GM15510 (cell line): Measurements from ENCODE around the gene BRD9.

Source experiments
- POLR2A ChIP-seq: IDR thresholded peaks from 3 replicates; pipeline ENCODE4 v1.6.1; 2011; ENCODE audit warnings: borderline replicate concordance; ENCODE audit not compliant: insufficient read length; ENCODE audit errors: extremely low read depth

BRD9 gene

DNA sequence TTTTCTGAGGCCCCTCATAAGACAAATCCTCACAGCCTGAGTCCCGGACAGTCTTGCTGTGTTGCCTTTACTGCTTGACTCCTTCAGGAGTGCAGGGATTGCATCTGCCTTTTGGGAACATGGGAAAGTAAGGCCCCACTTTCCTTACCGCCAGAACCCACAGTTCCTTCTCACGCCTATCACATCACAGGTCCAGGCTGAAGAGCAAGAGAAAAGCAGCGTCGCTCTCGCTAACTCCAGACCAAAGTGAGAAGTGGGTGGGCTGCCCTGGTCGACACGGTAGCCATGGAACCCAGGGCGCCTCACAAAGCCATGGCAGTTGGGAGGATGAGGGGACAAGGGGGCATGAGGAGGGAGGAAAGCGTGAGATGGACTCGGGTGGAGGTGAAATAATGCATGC is 33.9 kb downstream of the BRD9 start:
- TF ChIP-seq POLR2A, result no peak

GRCh38 chr5:856531-857425 is 35.8 kb downstream of the BRD9 start:
- TF ChIP-seq POLR2A, result no peak

DNA sequence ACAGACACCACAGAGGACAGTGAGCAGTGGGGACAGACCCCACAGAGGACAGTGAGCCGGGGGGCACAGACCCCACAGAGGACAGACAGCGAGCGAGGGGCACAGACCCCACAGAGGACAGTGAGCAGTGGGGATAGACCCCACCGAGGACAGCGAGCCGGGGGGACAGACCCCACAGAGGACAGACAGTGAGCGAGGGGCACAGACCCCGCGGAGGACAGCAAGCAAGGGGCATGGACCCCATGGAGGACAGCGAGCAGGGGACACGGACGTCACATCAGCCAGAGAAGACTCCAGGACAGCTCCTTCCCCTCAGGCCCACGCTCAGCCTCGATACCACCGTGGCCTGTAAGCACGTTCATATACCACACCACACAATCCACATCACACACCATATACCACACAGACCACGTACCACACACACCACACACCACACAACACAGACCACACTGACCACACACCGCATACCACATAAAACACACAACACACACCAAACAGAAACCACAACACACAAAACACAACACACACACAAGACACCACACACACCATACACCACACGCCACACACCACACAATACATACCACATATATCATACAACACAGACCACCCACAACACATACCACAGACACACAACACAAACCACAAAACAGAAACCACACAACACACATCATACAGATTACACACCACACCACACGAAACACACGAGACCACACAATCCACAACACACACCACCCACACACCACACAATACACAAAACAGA is 36.6 kb downstream of the BRD9 start:
- no peak for TF ChIP-seq POLR2A

DNA sequence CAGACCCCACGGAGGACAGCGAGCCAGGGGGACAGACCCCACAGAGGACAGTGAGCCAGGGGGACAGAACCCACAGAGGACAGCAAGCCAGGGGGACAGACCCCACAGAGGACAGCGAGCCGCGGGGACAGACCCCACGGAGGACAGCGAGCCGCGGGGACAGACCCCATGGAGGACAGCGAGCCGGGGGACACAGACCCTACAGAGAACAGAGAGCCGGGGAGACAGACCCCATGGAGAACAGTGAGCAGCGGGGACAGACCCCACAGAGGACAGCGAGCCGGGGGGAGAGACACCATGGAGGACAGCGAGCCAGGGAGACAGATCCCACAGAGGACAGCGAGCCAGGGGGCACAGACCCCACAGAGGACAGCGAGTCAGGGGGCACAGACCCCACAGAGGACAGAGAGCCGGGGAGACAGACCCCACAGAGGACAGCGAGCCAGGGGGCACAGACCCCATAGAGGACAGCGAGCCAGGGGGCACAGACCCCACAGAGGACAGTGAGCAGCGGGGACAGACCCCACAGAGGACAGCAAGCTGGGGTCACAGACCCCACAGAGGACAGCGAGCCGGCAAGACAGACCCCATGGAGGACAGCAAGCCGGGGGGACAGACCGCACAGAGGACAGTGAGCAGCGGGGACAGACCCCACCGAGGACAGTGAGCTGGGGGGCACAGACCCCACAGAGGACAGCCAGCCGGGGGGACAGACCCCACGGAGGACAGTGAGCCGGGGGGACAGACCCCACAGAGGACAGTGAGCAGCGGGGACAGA is 37.4 kb downstream of the BRD9 start:
- TF ChIP-seq POLR2A, result no peak

- TF ChIP-seq POLR2A, result no peak
These were observed 38.4 kb downstream of the BRD9 start for GRCh38 chr5:854217-854616.

- no peak for TF ChIP-seq POLR2A
These were observed 39.9 kb downstream of the BRD9 start for GRCh38 chr5:852431-853401.

DNA sequence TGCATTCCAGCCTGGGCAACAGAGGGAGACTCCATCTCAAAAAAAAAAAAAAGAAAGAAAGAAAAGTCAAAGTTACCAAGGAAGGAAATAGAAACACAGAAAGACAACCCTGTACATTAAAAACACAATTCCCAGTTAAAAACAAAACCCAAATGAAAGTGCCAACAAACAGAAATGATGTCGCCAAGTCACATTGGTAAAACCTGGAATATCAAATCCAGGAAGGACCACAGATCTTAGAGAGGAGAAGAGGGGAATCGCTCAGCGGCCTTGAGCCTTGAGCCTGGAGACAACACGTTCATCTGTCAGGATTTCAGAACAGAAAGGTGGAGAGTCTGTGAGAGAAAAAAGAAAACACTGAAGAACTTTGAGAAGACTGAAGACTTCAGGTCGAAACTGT is 40.6 kb downstream of the BRD9 start:
- TF ChIP-seq POLR2A, result no peak

DNA sequence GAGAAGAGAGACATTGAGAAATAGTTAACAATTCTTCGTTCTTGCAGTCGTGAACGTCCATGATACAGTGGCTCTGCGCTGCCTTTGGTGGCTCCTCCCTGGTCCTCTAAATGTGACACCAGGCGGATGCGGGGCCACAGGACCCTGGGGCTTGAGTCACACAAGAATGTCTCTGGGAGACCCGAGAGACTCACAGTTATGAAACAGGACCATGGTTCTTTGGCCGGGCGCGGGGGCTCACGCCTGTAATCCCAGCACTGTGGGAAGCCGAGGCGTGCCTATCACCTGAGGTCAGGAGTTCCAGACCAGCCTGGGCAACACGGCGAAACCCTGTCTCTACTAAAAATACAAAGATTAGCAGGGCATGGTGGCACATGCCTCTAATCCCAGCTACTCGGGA is 41.0 kb downstream of the BRD9 start:
- no peak for TF ChIP-seq POLR2A

DNA sequence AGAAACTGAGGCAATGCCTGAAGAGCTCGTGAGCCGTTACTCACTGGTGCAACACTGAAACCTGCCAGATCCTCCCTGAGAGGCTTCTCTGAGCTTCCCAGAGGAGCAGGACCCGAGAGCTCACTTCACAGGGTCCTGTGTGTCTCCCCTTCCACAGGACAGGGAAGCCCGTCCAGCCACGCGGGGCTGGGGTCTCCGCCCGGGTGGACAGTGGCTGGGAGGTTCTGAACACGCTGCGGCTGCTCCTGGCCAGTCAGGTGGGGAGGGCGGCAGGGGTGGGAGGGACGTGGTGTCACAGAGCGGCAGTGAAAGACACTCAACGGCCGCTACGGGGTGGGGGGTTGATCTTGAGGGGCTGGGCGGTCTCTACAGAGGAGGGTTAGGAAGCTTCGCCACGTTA is 41.5 kb downstream of the BRD9 start:
- TF ChIP-seq POLR2A, result no peak

- TF ChIP-seq POLR2A, result no peak
These were observed 42.0 kb downstream of the BRD9 start, which contains the start of gene ZDHHC11 for GRCh38 chr5:850511-851006. Gene ZDHHC11 (minus strand): TSS chr5:850986. CDS start chr5:850602, 384 bp downstream.

DNA sequence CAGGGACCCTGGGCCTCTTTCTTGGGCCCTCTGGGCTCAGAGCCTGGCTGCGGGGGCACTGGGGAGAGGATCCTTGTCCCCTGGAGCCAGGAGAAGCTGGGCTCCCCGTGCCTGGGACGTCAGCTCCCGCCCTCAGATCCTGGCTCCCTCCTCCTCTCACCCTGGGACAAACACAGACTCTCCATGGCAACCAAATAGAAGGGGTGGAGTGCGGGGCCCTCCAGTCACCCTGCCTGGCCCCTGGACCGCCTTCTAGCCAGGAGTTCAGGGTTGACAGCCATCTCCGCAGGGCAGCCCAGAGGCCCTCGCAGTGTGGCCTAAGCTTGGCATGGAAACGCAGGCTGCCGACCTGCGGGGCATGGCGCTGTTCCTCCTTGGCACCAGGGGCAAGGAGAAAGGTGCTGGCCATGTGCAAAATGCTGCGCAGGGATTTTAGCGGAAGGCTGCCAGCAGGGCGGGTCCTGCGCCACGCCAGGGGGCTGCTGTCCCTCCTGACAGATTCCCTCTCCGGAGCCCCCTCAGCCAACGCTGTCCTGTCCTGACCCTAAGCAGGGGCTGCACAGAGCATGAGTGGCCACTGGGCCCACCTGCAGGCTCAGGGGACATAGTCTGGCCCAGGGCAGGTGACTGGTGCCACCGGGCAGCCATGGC is 42.8 kb downstream of the BRD9 start:
- no peak for TF ChIP-seq POLR2A

- no peak for TF ChIP-seq POLR2A
These were observed 43.9 kb downstream of the BRD9 start for GRCh38 chr5:848671-849111.

- TF ChIP-seq POLR2A, result no peak
These were observed 71.1 kb downstream of the BRD9 start for GRCh38 chr5:821504-821903.
